MM.1S (cell line): ENCODE measurements around the gene ADAMTS1.

Source experiments
- DNase-seq: peaks from one replicate; pipeline ENCODE4 v3.0.0-alpha.2; 2015
- H2AFZ ChIP-seq: fragments of 300-600 bp; sonication (generic); 2 replicates; pipeline ENCODE4 v1.6.0; 2016; ENCODE audit warnings: antibody characterized with exemption, low read length
- H3F3A ChIP-seq: fragments of 300-600 bp; sonication (generic); 2 replicates; pipeline ENCODE4 v1.6.1; 2016; ENCODE audit warnings: mild to moderate bottlenecking, antibody characterized with exemption, low read length, moderate library complexity, mixed read lengths; ENCODE audit not compliant: insufficient read depth
- H3K27ac ChIP-seq: fragments of 300-600 bp; sonication (generic); 2 replicates; pipeline ENCODE4 v1.5.1; 2016; ENCODE audit warnings: mild to moderate bottlenecking, low read length
- H3K27me3 ChIP-seq: fragments of 300-600 bp; sonication (generic); replicated peaks from 2 replicates; pipeline ENCODE4 v1.6.0; 2016; ENCODE audit warnings: low read length; ENCODE audit not compliant: insufficient read depth
- H3K36me3 ChIP-seq: fragments of 300-600 bp; sonication (generic); replicated peaks from 2 replicates; pipeline ENCODE4 v1.6.1; 2016; ENCODE audit warnings: mild to moderate bottlenecking, low read length, mixed read lengths; ENCODE audit not compliant: insufficient read depth
- H3K4me1 ChIP-seq: fragments of 300-600 bp; sonication (generic); 2 replicates; pipeline ENCODE4 v1.6.1; 2016; ENCODE audit warnings: low read length, mixed read lengths
- H3K4me2 ChIP-seq: fragments of 300-600 bp; sonication (generic); 2 replicates; pipeline ENCODE4 v1.6.0; 2016; ENCODE audit warnings: low read depth, low read length
- H3K4me3 ChIP-seq: fragments of 300-600 bp; sonication (generic); 2 replicates; pipeline ENCODE4 v1.5.1; 2016; ENCODE audit warnings: low read length, mixed read lengths
- H3K79me2 ChIP-seq: fragments of 300-600 bp; sonication (generic); 2 replicates; pipeline ENCODE4 v1.6.1; 2016; ENCODE audit warnings: mixed run types, low read length, mixed read lengths
- H3K9ac ChIP-seq: fragments of 300-600 bp; sonication (generic); 2 replicates; pipeline ENCODE4 v1.6.1; 2016; ENCODE audit warnings: low read length, mixed read lengths
- H3K9me2 ChIP-seq: fragments of 300-600 bp; sonication (generic); replicated peaks from 2 replicates; pipeline ENCODE4 v1.6.1; 2016; ENCODE audit warnings: mild to moderate bottlenecking, low read length, mixed read lengths; ENCODE audit not compliant: insufficient read depth
- H3K9me3 ChIP-seq: fragments of 300-600 bp; sonication (generic); replicated peaks from 2 replicates; pipeline ENCODE4 v1.6.1; 2016; ENCODE audit warnings: mild to moderate bottlenecking, low read length, mixed read lengths; ENCODE audit not compliant: insufficient read depth
- H4K20me1 ChIP-seq: fragments of 300-600 bp; sonication (generic); 2 replicates; pipeline ENCODE4 v1.6.1; 2016; ENCODE audit warnings: mild to moderate bottlenecking, low read length, moderate library complexity, mixed read lengths; ENCODE audit not compliant: insufficient read depth
- CTCF ChIP-seq: fragments of 300-600 bp; sonication (generic); IDR thresholded peaks from 2 replicates; pipeline ENCODE4 v1.5.1; 2016; ENCODE audit warnings: antibody characterized with exemption, low read length, mixed read lengths
- EZH2 ChIP-seq: fragments of 300-600 bp; sonication (generic); optimal IDR thresholded peaks from 2 replicates; pipeline ENCODE3; 2017; ENCODE audit warnings: low read depth, mild to moderate bottlenecking, antibody characterized with exemption, low read length, mixed read lengths
- EZH2phosphoT487 ChIP-seq: fragments of 300-600 bp; sonication (generic); IDR thresholded peaks from 2 replicates; pipeline ENCODE4 v1.6.1; 2018; ENCODE audit warnings: antibody characterized with exemption, low read length

Gene ADAMTS1

GRCh38 chr21:26788790-26789189, 56.4 kb downstream of the ADAMTS1 start:
- no peak overlapping the region for H3K4me2 ChIP-seq
- no peaks in the 10 kb centered on the region for H3K79me2 ChIP-seq
- no peaks in the 10 kb centered on the region for H3K4me1 ChIP-seq
- no peaks in the 10 kb centered on the region for H3F3A ChIP-seq
- no peaks in the 10 kb centered on the region for H3K36me3 ChIP-seq
- no peak for DNase-seq
- H3K27me3 ChIP-seq, result no peaks in the 10 kb centered on the region
- H3K27ac ChIP-seq, result no peak overlapping the region
- TF ChIP-seq CTCF, result no peak
- TF ChIP-seq EZH2phosphoT487, result no peak
- no peak for TF ChIP-seq EZH2
- H3K9ac ChIP-seq, result no peak overlapping the region
- no peak overlapping the region for H2AFZ ChIP-seq
- H4K20me1 ChIP-seq, result no peaks in the 10 kb centered on the region
- H3K9me3 ChIP-seq, result no peaks in the 10 kb centered on the region; the same call in 1 of the 2 replicates
- no peaks in the 10 kb centered on the region for H3K9me2 ChIP-seq
- H3K4me3 ChIP-seq, result no peak overlapping the region
